ENCODE data around the gene PROSER3. TPM values are rescaled to one million over a fixed set of nuclear protein-coding genes. Genes with fewer than 3 reads are reported as not detected.
"Not testable (repeated sequence)": the region's sequence is repeated elsewhere in the genome, so short reads cannot be mapped to it uniquely, and the experiment has no call there.

PROSER3 gene
- total RNA-seq, 1 experiment from 2014 or later = 37.3 TPM

DNA sequence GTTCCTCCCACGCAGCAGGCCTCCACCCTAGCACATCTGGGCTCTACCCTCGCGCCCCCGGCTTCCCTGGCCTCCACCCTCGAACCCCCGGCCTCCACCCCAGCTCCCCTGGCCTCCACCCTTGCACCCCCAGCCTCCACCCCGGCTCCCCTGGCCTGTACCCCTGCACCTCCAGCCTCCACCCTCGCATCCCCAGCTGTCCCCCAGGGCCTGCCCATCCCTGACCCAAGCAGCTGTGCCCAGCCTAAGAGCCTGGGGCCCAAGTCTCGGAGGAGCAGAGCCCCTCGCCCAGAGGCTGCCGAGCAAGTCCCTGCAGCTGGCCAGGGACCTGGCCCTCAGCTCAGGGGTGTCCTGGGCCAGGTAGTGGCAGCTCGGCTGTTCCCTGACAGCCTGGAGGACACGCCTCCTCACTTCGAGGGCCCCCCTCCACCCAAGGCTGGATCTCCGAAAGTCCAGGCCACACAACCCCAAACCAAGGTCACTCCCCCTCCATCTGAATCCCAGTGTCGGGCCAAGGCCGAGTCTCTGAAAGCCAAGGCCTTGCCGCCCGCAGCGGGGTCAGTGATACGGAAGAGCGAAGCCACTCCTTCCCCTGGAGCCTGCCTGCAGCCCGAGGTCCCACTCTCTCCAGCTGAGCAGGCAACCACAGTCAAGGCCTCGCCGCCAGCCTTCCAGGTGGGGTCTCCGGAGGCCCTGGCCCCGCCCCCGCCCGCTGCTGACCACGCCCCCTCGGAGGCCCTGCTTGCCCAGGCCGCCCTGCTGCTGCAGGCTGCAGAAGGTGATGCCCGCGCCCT is 9.5 kb downstream of the PROSER3 start:
- Mint-ChIP-seq H3K4me3 (ENCODE audit: unreplicated experiment) (no peak overlapping the region), H3K36me3 (ENCODE audit: insufficient read depth, unreplicated experiment) (peaks cover 27% of the 10 kb centered on the region), H3K9me3 (ENCODE audit: unreplicated experiment) (no peaks in the 10 kb centered on the region), H3K27me3 (ENCODE audit: insufficient read depth, unreplicated experiment) (no peaks in the 10 kb centered on the region), H3K27ac (ENCODE audit: low read depth, unreplicated experiment) (no peak overlapping the region), H3K4me1 (ENCODE audit: insufficient read depth, unreplicated experiment) (no peaks in the 10 kb centered on the region)
- CTCF ChIA-PET = interaction anchor here (0.8 kb wide), 1 partner anchor 119 kb away, joined by 3 read pairs; the partner anchor contains the start of gene COX6B1
- BruUV-seq (replicated peaks) = no TSS peak
- POLR2A ChIA-PET = interaction anchor here (1.2 kb wide), 1 partner anchor 19 kb away, joined by 4 read pairs; the partner anchor contains the start of gene LIN37
- DNase-seq (ENCODE audit: unreplicated experiment) = no peak
- TF ChIP-seq, protein P1, sequence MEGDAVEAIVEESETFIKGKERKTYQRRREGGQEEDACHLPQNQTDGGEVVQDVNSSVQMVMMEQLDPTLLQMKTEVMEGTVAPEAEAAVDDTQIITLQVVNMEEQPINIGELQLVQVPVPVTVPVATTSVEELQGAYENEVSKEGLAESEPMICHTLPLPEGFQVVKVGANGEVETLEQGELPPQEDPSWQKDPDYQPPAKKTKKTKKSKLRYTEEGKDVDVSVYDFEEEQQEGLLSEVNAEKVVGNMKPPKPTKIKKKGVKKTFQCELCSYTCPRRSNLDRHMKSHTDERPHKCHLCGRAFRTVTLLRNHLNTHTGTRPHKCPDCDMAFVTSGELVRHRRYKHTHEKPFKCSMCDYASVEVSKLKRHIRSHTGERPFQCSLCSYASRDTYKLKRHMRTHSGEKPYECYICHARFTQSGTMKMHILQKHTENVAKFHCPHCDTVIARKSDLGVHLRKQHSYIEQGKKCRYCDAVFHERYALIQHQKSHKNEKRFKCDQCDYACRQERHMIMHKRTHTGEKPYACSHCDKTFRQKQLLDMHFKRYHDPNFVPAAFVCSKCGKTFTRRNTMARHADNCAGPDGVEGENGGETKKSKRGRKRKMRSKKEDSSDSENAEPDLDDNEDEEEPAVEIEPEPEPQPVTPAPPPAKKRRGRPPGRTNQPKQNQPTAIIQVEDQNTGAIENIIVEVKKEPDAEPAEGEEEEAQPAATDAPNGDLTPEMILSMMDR (IDR thresholded peaks at IDR 0.05; ENCODE audit: unreplicated experiment) = no peak
- intact Hi-C loops (cut with micrococcal nuclease) = no loop called here

DNA sequence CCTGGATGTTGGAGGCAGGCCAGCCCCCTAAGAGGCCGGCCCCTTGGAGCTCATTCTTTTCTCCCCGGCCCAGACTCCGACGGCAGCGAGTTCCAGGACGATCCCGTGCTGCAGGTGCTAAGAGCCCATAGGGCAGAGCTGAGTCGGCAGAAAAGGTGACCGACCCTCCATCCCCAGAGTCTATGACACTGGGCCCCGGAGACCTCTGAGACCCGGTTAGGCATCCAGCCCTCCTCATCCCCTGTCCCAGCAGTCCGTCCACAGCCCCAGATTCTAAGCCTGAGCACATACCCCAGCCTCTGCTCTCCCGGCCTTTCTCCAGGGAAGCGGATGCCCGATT is 10.1 kb downstream of the PROSER3 start:
- Mint-ChIP-seq H3K27ac (ENCODE audit: low read depth, unreplicated experiment) (no peak overlapping the region), H3K4me1 (ENCODE audit: insufficient read depth, unreplicated experiment) (no peaks in the 10 kb centered on the region), H3K9me3 (ENCODE audit: unreplicated experiment) (no peaks in the 10 kb centered on the region), H3K36me3 (ENCODE audit: insufficient read depth, unreplicated experiment) (peaks cover 24% of the 10 kb centered on the region), H3K4me3 (ENCODE audit: unreplicated experiment) (no peak overlapping the region), H3K27me3 (ENCODE audit: insufficient read depth, unreplicated experiment) (no peaks in the 10 kb centered on the region)
- no TSS peak for BruUV-seq (replicated peaks)
- TF ChIP-seq, protein P1 (IDR thresholded peaks at IDR 0.05; ENCODE audit: unreplicated experiment) = no peak
- POLR2A ChIA-PET = no interaction called here
- DNase-seq (ENCODE audit: unreplicated experiment) = no peak
- intact Hi-C loops (cut with micrococcal nuclease) = no loop called here
- CTCF ChIA-PET = interaction anchor here (0.8 kb wide), 1 partner anchor 120 kb away, joined by 3 read pairs; the partner anchor contains the start of gene COX6B1

DNA sequence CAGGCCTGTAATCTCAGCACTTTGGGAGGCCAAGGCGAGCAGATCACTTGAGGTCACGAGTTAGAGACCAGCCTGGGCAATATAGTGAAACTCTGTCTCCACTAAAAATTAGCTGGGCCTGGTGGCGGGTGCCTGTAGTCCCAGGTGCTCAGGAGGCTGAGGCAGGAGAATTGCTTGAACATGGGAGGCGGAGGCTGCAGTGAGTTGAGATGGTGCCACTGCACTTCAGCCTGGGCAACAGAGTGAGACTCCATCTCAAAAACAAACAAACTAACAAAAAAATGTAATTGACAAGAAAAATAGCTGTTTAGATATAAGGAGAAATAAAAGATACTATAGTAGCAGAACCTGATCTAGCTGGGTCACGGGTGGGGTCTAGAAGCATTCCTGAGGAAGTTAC is 14.4 kb downstream of the PROSER3 start:
- Mint-ChIP-seq H3K4me1 (ENCODE audit: insufficient read depth, unreplicated experiment) (peaks cover 17% of the 10 kb centered on the region), H3K36me3 (ENCODE audit: insufficient read depth, unreplicated experiment) (peaks cover 13% of the 10 kb centered on the region)
- BruUV-seq (replicated peaks); CTCF ChIA-PET; H3K27ac Mint-ChIP-seq (ENCODE audit: low read depth, unreplicated experiment); DNase-seq (ENCODE audit: unreplicated experiment); H3K4me3 Mint-ChIP-seq (ENCODE audit: unreplicated experiment); H3K27me3 Mint-ChIP-seq (ENCODE audit: insufficient read depth, unreplicated experiment); H3K9me3 Mint-ChIP-seq (ENCODE audit: unreplicated experiment): not testable (repeated sequence)
- intact Hi-C loops (cut with micrococcal nuclease) = loop anchor here (10.0 kb wide), 1 partner anchor 162 kb away; the partner anchor contains the start of gene LRFN3
- POLR2A ChIA-PET = interaction anchor here (0.8 kb wide), 1 partner anchor 24 kb away, joined by 3 read pairs; the partner anchor contains the start of gene LIN37

DNA sequence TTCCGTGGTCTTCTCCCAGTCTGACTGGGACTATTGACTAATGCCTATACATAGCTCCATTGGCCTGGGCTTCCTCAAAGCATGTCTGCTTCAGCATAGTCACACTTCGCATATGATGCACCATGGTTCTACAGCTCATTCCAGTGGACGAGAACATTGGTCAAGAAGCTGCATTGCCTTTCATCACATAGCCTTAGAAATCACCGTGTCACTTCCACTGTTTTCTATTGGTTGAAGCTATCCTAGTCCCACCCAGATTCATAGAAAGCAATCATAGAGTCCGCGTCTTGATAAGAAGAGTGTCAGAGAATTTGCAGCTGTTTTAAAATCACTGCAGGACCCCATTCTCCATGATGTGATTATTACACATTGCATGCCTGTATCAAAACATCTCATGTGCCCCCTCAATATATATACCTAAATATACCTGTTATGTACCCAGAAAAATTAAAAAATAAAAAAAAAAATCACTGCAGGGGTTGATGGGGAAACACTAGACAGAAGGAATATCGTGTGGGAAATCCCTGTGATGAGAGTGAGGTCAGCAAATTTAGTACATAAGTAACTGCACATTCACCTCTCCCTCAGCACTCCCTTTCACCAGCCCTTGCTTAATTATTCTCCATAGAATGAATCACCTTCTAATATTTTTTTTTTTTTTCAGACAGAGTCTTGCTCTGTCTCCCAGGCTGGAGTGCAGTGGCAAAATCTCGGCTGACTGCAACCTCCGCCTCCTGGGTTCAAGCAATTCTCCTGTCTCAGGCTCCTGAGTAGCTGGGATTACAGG is 15.2 kb downstream of the PROSER3 start:
- ChIA-PET CTCF (interaction anchor here (0.6 kb wide), 1 partner anchor 107 kb away, joined by 3 read pairs; no protein-coding TSS in a partner anchor), POLR2A (interaction anchor here (0.8 kb wide), 1 partner anchor 25 kb away, joined by 3 read pairs; the partner anchor contains the start of gene LIN37)
- H3K4me3 Mint-ChIP-seq (ENCODE audit: unreplicated experiment) = no peak overlapping the region
- peaks cover 17% of the 10 kb centered on the region for H3K4me1 Mint-ChIP-seq (ENCODE audit: insufficient read depth, unreplicated experiment)
- TF ChIP-seq, protein P1 (IDR thresholded peaks at IDR 0.05; ENCODE audit: unreplicated experiment) = no peak
- no peaks in the 10 kb centered on the region for H3K27me3 Mint-ChIP-seq (ENCODE audit: insufficient read depth, unreplicated experiment)
- peak; percentile 45 for DNase-seq (ENCODE audit: unreplicated experiment)
- H3K27ac Mint-ChIP-seq (ENCODE audit: low read depth, unreplicated experiment) = no peak overlapping the region
- no TSS peak for BruUV-seq (replicated peaks)
- H3K9me3 Mint-ChIP-seq (ENCODE audit: unreplicated experiment) = no peaks in the 10 kb centered on the region
- intact Hi-C loops (cut with micrococcal nuclease) = loop anchor here (10.0 kb wide), 1 partner anchor 162 kb away; the partner anchor contains the start of gene LRFN3
- peaks cover 6% of the 10 kb centered on the region for H3K36me3 Mint-ChIP-seq (ENCODE audit: insufficient read depth, unreplicated experiment)
